Fibroblast of villous mesenchyme (primary cell): ENCODE results near the gene GDF11. TPM values are rescaled to one million over a fixed set of nuclear protein-coding genes. Genes with fewer than 3 reads are reported as not detected.

Source experiments
- DNase-seq: peaks from one replicate; pipeline ENCODE4 v3.0.0-alpha.2; 2010; ENCODE audit warnings: low read depth
- H3K4me3 ChIP-seq: 2 replicates; pipeline ENCODE4 v1.5.1; 2011; ENCODE audit warnings: low read depth, mild to moderate bottlenecking, low read length
- CTCF ChIP-seq: IDR thresholded peaks from 2 replicates; pipeline ENCODE4 v1.5.1; 2012; ENCODE audit warnings: low read depth, mild to moderate bottlenecking, low read length; ENCODE audit not compliant: insufficient read depth
- total RNA-seq: library from RNA; depleted of rRNA; stranded (reverse); fragments of >200 nt; gene quantifications from 2 replicates; pipeline ENCODE4 v1.2.3, GENCODE V29; 2012

Gene GDF11
- total RNA-seq, 1 donor = 6.5 TPM

DNA sequence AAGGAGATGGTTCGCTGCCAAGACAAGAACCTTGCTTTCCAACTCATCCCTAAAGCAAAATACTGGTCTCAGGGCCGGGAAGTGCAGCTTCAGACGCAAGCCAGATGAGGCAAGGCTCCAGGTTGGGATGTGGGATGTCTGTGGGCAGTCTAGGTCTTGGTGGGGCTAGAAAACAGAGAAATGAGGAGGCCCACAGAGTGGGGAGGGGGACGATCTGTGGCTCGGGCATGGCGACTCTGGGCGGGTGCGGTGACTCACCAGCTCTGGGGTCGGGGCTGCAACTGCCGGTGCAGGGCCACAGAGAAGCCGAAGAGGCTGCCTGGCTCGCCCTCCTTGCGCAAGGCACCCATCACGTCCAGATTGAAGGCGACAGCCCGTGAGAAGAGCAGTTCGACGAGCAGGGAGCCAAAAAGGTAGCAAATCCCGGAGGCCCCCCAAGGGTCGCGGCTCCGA, 35.7 kb upstream of the GDF11 start:
- no peak for DNase-seq
- no peak for TF ChIP-seq CTCF
- H3K4me3 ChIP-seq = peak overlapping the region; percentile 56

DNA sequence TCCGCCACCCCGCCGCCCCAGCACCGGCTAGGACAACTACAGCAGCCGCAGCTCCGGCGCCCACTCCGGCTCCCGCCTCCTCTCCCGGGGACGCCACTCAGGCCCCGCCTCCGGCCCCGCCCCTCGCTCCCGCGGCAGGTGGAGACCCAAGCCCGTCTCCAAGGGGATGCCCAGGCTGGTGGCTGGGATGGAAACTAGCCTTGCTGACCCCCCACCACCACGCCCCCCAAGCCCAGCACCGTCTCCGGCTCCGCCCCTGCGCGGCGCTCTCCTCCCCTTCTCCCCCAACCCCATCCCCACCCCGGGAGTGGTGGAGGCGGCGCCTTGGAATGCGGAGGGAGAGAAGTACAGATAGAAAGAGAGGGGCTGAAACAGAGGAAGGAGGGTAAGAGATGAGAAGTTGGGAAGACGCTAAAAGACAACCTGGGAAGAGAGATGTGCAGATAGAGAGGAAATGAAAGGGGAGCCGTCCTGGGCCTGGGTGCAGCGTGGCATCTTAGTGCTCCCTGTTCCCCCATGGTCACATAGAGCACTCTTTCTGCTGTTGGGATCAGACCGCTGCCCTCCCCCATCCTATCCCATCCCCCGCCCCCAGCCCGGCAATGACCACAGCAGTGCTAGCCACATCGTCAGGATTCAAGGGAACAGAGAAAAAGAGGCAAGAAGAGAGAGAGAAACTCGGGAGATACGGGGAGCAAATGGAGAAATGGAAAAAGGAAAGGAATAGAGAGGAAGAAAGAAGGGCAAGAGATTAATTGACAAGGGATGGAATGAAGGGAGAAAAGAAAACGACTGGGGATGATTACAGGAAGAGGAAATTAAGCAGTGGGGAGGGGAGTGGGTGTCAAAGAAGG, 34.9 kb upstream of the GDF11 start, which contains the start of gene ITGA7:
TSS of gene ITGA7 (minus strand) at position 64 of the 854 bp plus-strand sequence. CDS start 222 bp downstream, outside the sequence.
- H3K4me3 ChIP-seq = peak within 1 kb of the TSS; percentile 56
- DNase-seq = no peak

GRCh38 chr12:55708695-55709233, 34.2 kb upstream of the GDF11 start:
- no peak for TF ChIP-seq CTCF

More for the DNA sequence above, 34.9 kb upstream of the GDF11 start, which contains the start of gene ITGA7:
- TF ChIP-seq CTCF = no peak

DNA sequence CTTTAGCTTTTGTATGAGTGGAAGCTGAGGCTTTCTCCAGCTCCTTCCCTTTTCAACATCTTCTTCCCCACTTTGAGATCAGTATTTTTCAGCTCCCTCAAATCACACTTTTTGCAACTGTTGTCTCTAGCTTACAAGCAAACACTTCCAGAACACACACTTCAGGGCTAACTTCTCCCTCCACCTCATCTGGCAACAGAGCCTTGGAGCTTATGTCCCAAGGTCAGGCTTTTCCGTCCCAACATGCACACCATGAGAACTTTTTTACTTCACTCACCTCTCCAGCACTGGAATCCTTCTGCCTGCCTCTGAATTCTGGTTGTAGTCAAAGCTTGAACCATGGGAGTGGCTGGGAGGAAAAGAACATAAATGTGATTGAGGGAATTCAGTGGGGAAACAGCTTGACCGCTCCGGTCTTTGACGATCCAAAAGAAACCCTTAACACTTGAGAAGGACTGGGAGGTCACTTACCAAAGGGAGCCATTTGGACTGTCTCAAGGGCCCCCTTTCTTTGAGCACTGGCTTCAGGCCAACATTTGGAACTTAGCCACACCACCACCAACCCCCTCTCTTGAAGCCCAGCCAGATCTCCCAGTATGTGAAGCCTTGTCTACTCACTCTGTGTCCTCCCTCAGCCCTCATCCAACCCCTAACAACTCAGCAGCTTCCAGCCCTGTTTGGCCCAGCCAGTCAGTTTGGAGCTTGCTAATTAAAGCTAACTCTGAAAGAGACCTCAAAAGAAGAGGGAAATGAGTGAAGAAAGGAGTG, 31.0 kb upstream of the GDF11 start:
- TF ChIP-seq CTCF = no peak
- no peak for DNase-seq
- H3K4me3 ChIP-seq = no peak overlapping the region

More at GRCh38 chr12:55708695-55709233, 34.2 kb upstream of the GDF11 start:
- no peak overlapping the region for H3K4me3 ChIP-seq
- DNase-seq = no peak

GRCh38 chr12:55712700-55713415, 30.1 kb upstream of the GDF11 start:
- TF ChIP-seq CTCF = no peak
- no peak overlapping the region for H3K4me3 ChIP-seq
- no peak for DNase-seq

- no peak for TF ChIP-seq CTCF
- no peak overlapping the region for H3K4me3 ChIP-seq
Observed at GRCh38 chr12:55713721-55714120, 29.2 kb upstream of the GDF11 start.

More at GRCh38 chr12:55713721-55714120, 29.2 kb upstream of the GDF11 start:
- DNase-seq = peak; percentile 26
